Prostate gland (tissue), 2 donors: ENCODE data around the gene NCAPG2.

Experiments used
- POLR2A ChIP-seq: fragments of 450-650 bp; IDR thresholded peaks from one replicate; pipeline ENCODE4 v1.6.1; 2016; ENCODE audit warnings: antibody characterized with exemption, mild to moderate bottlenecking
- TF ChIP-seq, protein P1 (sequence below), 4 experiments: fragments of 200-600 bp in 2 of 4; fragments of 450-650 bp in 2 of 4; sonication (generic) in 2 of 4; IDR thresholded peaks; 1 replicate in 3 of 4; 2 replicates in 1 of 4; pipeline ENCODE4 v1.5.1; 2016 to 2019; ENCODE audit warnings: antibody characterized with exemption in 4 of 4, mild to moderate bottlenecking in 2 of 4, moderate library complexity in 2 of 4

DNA sequence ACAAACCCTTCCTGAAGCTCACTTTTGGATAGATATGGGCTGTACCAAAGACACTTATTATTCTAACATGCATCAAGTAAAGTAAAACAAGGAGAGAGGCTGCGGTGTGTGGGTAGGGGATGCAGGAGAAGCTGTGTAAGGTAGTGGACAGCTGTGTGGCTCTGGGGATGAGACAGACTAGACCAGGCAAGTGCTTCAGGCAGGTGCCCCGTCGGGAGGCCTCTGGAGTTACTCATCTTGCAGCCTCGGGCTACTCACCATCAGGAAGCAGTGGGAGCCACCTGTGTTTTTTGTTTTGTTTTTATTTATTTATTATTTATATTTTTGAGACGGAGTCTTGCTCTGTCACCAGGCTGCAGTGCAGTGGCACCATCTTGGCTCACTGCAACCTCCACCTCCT, 49.3 kb upstream of the NCAPG2 start:
- TF ChIP-seq, protein P1, sequence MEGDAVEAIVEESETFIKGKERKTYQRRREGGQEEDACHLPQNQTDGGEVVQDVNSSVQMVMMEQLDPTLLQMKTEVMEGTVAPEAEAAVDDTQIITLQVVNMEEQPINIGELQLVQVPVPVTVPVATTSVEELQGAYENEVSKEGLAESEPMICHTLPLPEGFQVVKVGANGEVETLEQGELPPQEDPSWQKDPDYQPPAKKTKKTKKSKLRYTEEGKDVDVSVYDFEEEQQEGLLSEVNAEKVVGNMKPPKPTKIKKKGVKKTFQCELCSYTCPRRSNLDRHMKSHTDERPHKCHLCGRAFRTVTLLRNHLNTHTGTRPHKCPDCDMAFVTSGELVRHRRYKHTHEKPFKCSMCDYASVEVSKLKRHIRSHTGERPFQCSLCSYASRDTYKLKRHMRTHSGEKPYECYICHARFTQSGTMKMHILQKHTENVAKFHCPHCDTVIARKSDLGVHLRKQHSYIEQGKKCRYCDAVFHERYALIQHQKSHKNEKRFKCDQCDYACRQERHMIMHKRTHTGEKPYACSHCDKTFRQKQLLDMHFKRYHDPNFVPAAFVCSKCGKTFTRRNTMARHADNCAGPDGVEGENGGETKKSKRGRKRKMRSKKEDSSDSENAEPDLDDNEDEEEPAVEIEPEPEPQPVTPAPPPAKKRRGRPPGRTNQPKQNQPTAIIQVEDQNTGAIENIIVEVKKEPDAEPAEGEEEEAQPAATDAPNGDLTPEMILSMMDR (IDR thresholded peaks at IDR 0.05): no peak
- no peak for TF ChIP-seq POLR2A
